NCI-H146 (cell line): ENCODE data around the gene TNS4.

Experiments used
- DNase-seq: peaks from one replicate; lab custom pipeline; 2025; lab: John Stamatoyannopoulos, UW

Gene TNS4

GRCh38 chr17:40535438-40535837 is 34.0 kb upstream of the TNS4 start:
- DNase-seq: no peak

GRCh38 chr17:40534371-40535189 is 33.2 kb upstream of the TNS4 start:
- no peak for DNase-seq

- no peak for DNase-seq
These were observed 32.5 kb upstream of the TNS4 start for GRCh38 chr17:40533896-40534295.

- no peak for DNase-seq
These were observed 31.3 kb upstream of the TNS4 start for GRCh38 chr17:40532520-40533253.

- no peak for DNase-seq
These were observed 29.9 kb upstream of the TNS4 start for GRCh38 chr17:40531051-40531991.

DNA sequence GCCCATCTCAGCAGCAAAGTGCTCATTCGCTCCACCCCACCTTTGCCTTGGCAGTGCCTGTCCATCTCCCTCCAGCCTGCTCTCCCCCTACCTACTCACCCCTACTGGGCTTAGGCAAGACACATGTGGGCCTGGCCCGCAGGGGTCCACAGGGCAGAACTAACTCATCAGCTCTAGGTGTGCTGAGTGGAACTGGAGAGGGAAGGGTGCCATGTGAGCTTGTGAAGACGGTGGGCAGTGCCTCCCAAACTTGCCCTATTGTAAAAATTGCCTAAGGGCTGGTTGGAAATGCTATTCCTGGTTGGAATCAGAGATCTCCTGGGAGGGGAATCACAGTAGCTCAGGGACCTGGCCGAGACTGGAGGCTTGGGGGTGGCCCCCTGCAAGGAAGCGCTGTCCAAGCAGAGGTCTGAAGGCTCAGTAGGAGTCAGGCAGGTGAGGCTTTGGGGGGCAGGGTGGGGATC is 29.1 kb upstream of the TNS4 start:
- DNase-seq: no peak

DNA sequence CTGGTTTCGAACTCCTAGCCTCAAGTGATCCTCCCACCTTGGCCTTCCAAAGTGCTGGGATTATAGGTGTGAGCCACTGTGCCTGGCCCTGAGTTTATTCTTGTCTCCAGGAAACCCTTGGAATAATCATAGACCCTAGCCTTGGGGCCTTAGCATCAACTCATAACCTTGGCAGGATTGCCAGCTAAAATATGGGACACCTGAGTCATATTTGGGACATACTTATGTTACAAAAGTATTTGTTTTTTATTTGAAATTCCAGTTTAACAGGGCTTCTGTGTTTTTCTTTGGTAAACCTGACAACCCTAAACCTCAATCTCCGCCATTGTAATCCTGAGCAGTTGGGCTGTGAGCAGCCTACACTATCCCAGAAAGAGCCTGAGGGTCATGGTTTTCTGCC is 28.6 kb upstream of the TNS4 start:
- no peak for DNase-seq

DNA sequence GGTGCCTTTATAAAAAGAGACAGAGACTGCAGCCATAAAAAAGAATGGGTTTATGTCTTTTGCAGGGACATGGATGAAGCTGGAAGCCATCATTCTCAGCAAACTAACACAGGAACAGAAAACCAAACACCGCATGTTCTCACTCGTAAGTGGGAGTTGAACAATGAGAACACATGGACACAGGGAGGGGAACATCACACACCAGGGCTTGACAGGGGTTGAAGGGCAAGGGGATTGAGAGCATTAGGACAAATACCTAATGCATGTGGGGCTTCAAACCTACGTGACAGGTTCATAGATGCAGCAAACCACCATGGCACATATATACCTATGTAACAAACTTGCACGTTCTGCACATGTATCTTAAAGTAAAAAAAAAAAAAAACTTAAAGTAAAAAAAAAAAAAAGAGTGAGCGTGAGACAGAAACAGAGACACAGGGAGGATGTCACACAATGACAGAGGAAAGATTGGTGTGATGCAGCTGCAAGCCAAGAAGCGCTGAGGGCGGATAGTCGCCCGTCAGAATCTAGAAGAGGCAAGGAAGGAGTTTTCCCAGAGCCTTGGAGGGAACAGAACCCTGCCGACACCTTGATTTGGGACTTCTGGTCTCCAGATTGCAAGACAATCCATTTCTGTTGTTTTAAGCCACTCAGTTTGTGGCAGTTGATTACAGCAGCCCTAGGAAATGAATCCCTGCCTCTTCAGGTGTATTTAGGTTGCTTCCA is 27.4 kb upstream of the TNS4 start:
- no peak for DNase-seq

GRCh38 chr17:40526668-40527067 is 25.2 kb upstream of the TNS4 start:
- DNase-seq: no peak

DNA sequence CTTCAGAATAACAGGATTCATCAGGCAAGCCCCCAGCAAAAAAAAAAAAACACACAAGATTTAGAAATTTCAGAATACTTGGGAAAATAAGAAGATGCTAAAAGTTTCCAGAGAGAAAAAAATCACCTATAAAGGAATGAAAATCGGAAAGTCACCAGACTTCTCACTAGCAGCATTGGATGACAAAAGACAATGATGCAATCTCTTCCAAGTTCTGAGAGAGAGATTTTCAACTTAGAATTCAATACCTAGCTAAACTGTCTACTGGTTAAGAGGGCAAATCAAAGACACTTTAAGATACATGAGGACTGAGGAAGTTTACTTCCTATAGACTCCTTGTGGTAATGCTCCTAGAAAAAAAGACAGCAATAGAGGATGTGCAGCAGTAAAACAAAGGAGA is 23.9 kb upstream of the TNS4 start:
- no peak for DNase-seq

- no peak for DNase-seq
These were observed 23.0 kb upstream of the TNS4 start for GRCh38 chr17:40524243-40524965.

DNA sequence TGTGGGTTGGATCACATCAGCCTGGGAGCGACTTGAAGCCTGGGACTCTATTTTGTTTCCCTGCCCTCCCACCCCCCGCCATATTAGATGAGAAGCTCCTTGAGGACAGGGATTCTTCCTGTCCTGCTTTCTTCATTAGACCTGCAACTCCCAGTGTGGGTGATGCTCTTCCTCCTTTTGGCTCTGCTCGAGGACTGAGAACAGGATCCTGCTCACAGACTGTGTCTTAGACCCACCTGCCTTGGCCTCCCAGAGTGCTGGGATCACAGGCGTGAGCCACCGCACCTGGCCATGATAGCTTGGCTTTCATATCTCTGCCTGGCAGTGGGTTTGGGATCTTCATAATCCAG is 21.5 kb upstream of the TNS4 start:
- no peak for DNase-seq

- DNase-seq: no peak
These were observed 21.0 kb upstream of the TNS4 start for GRCh38 chr17:40522250-40522960.

DNA sequence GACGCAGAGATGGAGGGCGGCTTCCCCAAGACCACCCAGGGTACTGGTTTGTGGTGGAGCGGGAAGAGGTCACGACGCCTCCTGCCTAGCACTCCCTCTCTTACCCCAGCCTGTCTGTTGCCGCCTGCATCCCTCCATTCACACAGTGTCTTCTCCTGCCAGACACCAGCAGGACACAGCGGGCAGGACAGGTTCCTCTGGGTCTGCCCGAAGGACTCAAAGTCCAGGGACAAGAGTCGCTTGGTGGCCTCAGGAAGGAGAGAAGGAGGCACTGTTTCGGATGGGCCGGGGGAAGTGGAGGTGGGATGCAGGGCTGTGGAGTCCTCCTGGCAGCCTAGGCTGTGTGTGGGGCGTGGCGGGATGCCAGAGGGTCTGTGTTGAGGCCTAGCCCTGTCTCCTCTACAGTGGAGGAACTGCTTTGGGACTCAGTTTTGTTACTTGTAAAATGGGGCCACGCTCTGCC is 19.6 kb upstream of the TNS4 start:
- DNase-seq: no peak

DNA sequence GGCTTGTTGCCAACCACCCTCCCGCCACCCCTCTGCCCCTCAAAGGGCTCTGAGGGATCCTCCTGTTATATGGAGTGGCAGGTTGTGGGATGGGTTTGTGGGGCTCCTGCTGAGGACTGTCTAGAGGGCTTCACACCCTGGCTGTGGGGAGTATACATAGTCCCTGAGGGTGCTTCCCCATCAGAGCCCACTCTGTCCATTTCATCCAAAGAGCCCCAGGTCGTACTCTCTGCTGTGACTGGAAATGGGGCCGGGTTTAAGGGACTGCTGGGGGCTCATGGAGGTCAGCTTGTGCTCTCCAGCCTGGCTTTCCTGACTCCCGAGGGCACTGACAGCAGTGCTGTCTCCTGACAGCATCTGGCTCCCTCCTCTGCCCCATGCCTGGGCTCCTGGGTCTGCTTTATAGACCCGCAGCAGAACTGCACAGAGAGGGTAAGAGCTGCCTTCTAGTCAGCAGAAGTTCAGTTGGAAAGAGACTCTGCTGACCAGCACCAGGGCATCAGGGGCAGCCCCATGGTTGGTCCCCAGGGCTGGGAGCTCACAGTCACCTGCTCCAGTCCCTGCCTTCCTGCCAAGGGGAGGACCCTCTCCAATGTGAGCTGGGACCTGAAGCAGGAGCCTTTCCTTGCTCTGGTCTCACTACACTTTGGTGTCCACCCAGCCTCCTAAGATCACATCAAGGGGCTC is 17.8 kb upstream of the TNS4 start:
- DNase-seq: no peak

- no peak for DNase-seq
These were observed 17.1 kb upstream of the TNS4 start for GRCh38 chr17:40518401-40519088.

GRCh38 chr17:40517981-40518380 is 16.6 kb upstream of the TNS4 start:
- DNase-seq: no peak

DNA sequence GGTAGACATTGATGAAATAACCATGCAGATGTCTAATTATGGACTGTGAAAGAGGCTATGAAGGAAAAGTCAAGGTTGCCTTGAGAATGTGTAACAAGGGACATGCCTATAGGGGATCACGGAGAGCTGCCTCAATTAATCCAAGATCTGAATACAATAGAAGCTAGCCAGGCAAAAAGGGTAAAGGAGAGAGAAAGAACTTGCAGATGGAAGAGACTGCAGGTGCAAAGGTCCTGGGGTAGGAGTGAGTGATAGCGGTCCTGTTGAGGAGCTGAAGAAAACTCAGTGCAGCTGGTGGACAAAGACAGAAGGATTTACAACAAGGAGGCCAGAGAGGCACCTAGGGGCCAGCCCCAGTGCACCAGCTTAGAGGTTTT is 15.9 kb upstream of the TNS4 start:
- no peak for DNase-seq
